GM12878 (cell line): ENCODE measurements around the gene PALD1. TPM values are rescaled to one million over a fixed set of nuclear protein-coding genes. Genes with fewer than 3 reads are reported as not detected.

Source experiments
- ATAC-seq: fragments of 200-7000 bp; cut with Tn5 transposase; 3 replicates; pipeline ENCODE4 v1.9.1; 2020; ENCODE audit warnings: mild to moderate bottlenecking, moderate library complexity
- BruUV-seq: library from RNA; stranded (reverse); fragments of 400-500 nt; replicated peaks from 2 replicates; lab custom pipeline; 2021; lab: Mats Ljungman, UMichigan
- CTCF ChIA-PET: fragments of 300-600 bp; sonication (Branson Sonifier 250); formaldehyde crosslinking; extraction: SDS; loops from one replicate; lab custom pipeline; 2021; ENCODE audit warnings: inconsistent platforms; lab: Yijun Ruan, JAX
- POLR2A ChIA-PET: fragments of 350-600 bp; formaldehyde crosslinking; extraction: SDS; loops from one replicate; lab custom pipeline; 2021; ENCODE audit warnings: inconsistent platforms; lab: Charles Lee
- RAD21 ChIA-PET: fragments of 300-600 bp; sonication (Branson Sonifier 250); formaldehyde crosslinking; loops from one replicate; lab custom pipeline; 2023; ENCODE audit warnings: antibody characterized with exemption; ENCODE audit not compliant: unreplicated experiment; lab: Charles Lee
- SMC1A ChIA-PET: fragments of 300-600 bp; sonication (Branson Sonifier 250); formaldehyde crosslinking; loops from one replicate; lab custom pipeline; 2023; ENCODE audit not compliant: unreplicated experiment, uncharacterized antibody; lab: Charles Lee
- DNase-seq: peaks from one replicate; pipeline ENCODE4 v3.0.0-alpha.2; 2011; ENCODE audit warnings: low read depth, low spot score
- FAIRE-seq: peaks from 3 replicates; lab custom pipeline; 2011; peaks lifted over from hg19 to GRCh38; lab: Jason Lieb, UNC
- H2AFZ ChIP-seq: 2 replicates; pipeline ENCODE4 v1.6.0; 2011; ENCODE audit warnings: low read depth, low read length, control low read depth; ENCODE audit not compliant: control insufficient read depth
- H3K27ac ChIP-seq: 2 replicates; pipeline ENCODE4 v1.5.1; 2011; ENCODE audit warnings: control low read depth; ENCODE audit not compliant: control insufficient read depth, insufficient read depth
- H3K27me3 ChIP-seq, 2 experiments: replicated peaks in 1 of 2; 2 replicates each; pipeline versions ENCODE4 v1.6.0 to v1.6.1; 2011; ENCODE audit warnings: low read length in 1 of 2; ENCODE audit not compliant: control insufficient read depth in 2 of 2, insufficient read depth in 2 of 2
- H3K36me3 ChIP-seq, 2 experiments: 2 replicates each; pipeline ENCODE4 v1.5.1; 2011; ENCODE audit warnings: low read length in 1 of 2; ENCODE audit not compliant: control insufficient read depth in 2 of 2, insufficient read depth in 2 of 2
- H3K4me1 ChIP-seq: 2 replicates; pipeline ENCODE4 v1.6.1; 2011; ENCODE audit warnings: mild to moderate bottlenecking, low read length, moderate library complexity, mixed read lengths; ENCODE audit not compliant: control insufficient read depth, insufficient read depth
- H3K4me2 ChIP-seq: 2 replicates; pipeline ENCODE4 v1.6.0; 2011; ENCODE audit warnings: control low read depth; ENCODE audit not compliant: control insufficient read depth, insufficient read depth
- H3K4me3 ChIP-seq: fragments of 200-600 bp; sonication (generic); 2 replicates; pipeline ENCODE4 v1.5.1; 2016
- H3K79me2 ChIP-seq: 2 replicates; pipeline ENCODE4 v1.6.0; 2011; ENCODE audit warnings: low read length; ENCODE audit not compliant: control insufficient read depth, insufficient read depth
- H3K9ac ChIP-seq: 2 replicates; pipeline ENCODE4 v1.8.0; 2011; ENCODE audit warnings: low read length, control low read depth, mixed read lengths; ENCODE audit not compliant: control insufficient read depth, insufficient read depth
- H3K9me3 ChIP-seq: replicated peaks from 3 replicates; pipeline ENCODE4 v1.5.1; 2011; ENCODE audit warnings: mild to moderate bottlenecking, low read length; ENCODE audit not compliant: control insufficient read depth, insufficient read depth
- H4K20me1 ChIP-seq: 2 replicates; pipeline ENCODE4 v1.6.0; 2011; ENCODE audit not compliant: control insufficient read depth, insufficient read depth
- CHD4 ChIP-seq: fragments of 200-600 bp; sonication (generic); IDR thresholded peaks from 2 replicates; pipeline ENCODE4 v1.6.1; 2016; ENCODE audit warnings: mild to moderate bottlenecking
- E4F1 ChIP-seq: fragments of 450-650 bp; IDR thresholded peaks from 2 replicates; pipeline ENCODE4 v1.6.1; 2018; ENCODE audit warnings: borderline replicate concordance, mild to moderate bottlenecking; ENCODE audit not compliant: partially characterized antibody
- IRF3 ChIP-seq: fragments of 450-650 bp; IDR thresholded peaks from 2 replicates; pipeline ENCODE4 v1.6.1; 2014; ENCODE audit warnings: mild to moderate bottlenecking
- MEF2B ChIP-seq: fragments of 450-650 bp; IDR thresholded peaks from 2 replicates; pipeline ENCODE4 v1.6.1; 2018; ENCODE audit warnings: mild to moderate bottlenecking, moderate library complexity; ENCODE audit not compliant: partially characterized antibody, poor library complexity, severe bottlenecking
- NR2F1 ChIP-seq: fragments of 450-650 bp; conservative IDR thresholded peaks from 2 replicates; pipeline ENCODE4 v1.6.1; 2017; ENCODE audit warnings: mild to moderate bottlenecking
- POLR2AphosphoS2 ChIP-seq: IDR thresholded peaks from 2 replicates; pipeline ENCODE4 v1.6.1; 2011; ENCODE audit warnings: low read depth, mild to moderate bottlenecking, low read length, improper control_type of control experiment, moderate library complexity
- PRDM15 ChIP-seq: fragments of 450-650 bp; formaldehyde crosslinking; IDR thresholded peaks from 2 replicates; pipeline ENCODE4 v1.4.0; 2020; ENCODE audit warnings: mild to moderate bottlenecking, moderate library complexity
- SKIL ChIP-seq: fragments of 450-650 bp; IDR thresholded peaks from 2 replicates; pipeline ENCODE4 v1.6.1; 2017; ENCODE audit warnings: mild to moderate bottlenecking, low read depth, inconsistent platforms; ENCODE audit not compliant: poor library complexity, severe bottlenecking
- STAT1 ChIP-seq: fragments of 450-650 bp; conservative IDR thresholded peaks from 2 replicates; pipeline ENCODE4 v1.6.1; 2014; ENCODE audit warnings: antibody characterized with exemption, mild to moderate bottlenecking
- USF2 ChIP-seq: IDR thresholded peaks from 2 replicates; pipeline ENCODE4 v1.6.1; 2011; ENCODE audit warnings: low read depth, low read length, improper control_type of control experiment, borderline replicate concordance
- ZZZ3 ChIP-seq: IDR thresholded peaks from 2 replicates; pipeline ENCODE4 v1.6.1; 2011; ENCODE audit warnings: low read depth; ENCODE audit not compliant: control insufficient read depth, insufficient read length
- WGBS: methylation state at CpG from one replicate; pipeline ENCODE4 v1.1.6; 2016; ENCODE audit warnings: low lambda C conversion rate; ENCODE audit not compliant: insufficient replicate concordance, insufficient coverage; ENCODE audit errors: missing lambda C conversion rate; 5-methylcytosine and 5-hydroxymethylcytosine counted together
- in situ Hi-C: fragments of 300-500 bp; cut with MboI; formaldehyde crosslinking; loops from 9 replicates; pipeline ENCODE4 v1.14.3; 2018; ENCODE audit warnings: mixed read lengths
- intact Hi-C: fragments of 100-400 bp; cut with micrococcal nuclease; formaldehyde crosslinking; loops from one replicate; pipeline ENCODE4 v1.14.2; 2022; ENCODE audit not compliant: unreplicated experiment
- polyA plus RNA-seq, 11 experiments: library from polyadenylated mRNA; depleted of rRNA in 4 of 11; unstranded in 6 of 11; stranded (reverse) in 5 of 11; fragments of >200 nt; fragmentation: Nextera tagmentation in 4 of 11; fragmentation: Illumina TruSeq in 1 of 11; extraction: Ambion mirVana in 4 of 11; extraction: Trizol in 1 of 11; gene quantifications; 1 replicate in 1 of 11; 2 replicates in 10 of 11; pipeline versions ENCODE4 v1.2.1 to v1.2.3, GENCODE V29; 2011 to 2016; ENCODE audit warnings: inconsistent platforms in 2 of 11, missing spikeins in 2 of 11, low read depth in 1 of 11
- total RNA-seq, 4 experiments: library from RNA; depleted of rRNA in 3 of 4; stranded (reverse); fragments of >200 nt in 3 of 4; fragmentation: Illumina TruSeq in 1 of 4; extraction: Trizol in 1 of 4; gene quantifications; 2 replicates each; pipeline versions ENCODE4 v1.2.1 to v1.2.3, GENCODE V29; 2013 to 2021

PALD1 gene
- total and polyA plus RNA-seq, 10 of the 15 experiments (the other 5 are each of a cell fraction or from before 2014, with no cell fraction given): 0.43 to 20.9 (median 9.0) TPM

GRCh38 chr10:70592186-70592735, 113.7 kb downstream of the PALD1 start:
- H3K9me3 ChIP-seq: no peaks in the 10 kb centered on the region
- WGBS: 0% methylated on average over 2 of the region's 2 CpGs
- H3K27me3 ChIP-seq: no peaks in the 10 kb centered on the region
- H3K36me3 ChIP-seq: no peaks in the 10 kb centered on the region
- no peak overlapping the region for H3K4me2 ChIP-seq
- H3K9ac ChIP-seq: no peak overlapping the region
- FAIRE-seq: no peak
- BruUV-seq: no TSS peak
- no peak overlapping the region for H3K4me3 ChIP-seq
- ChIA-PET SMC1A (interaction anchor here (1.2 to 1.8 kb wide), 3 partner anchors 8 to 15 kb away, joined by 4 to 14 read pairs (median 4); no protein-coding TSS in a partner anchor), POLR2A (no interaction called here), RAD21 (interaction anchor here (0.6 kb wide), 1 partner anchor 136 kb away, joined by 3 read pairs; no protein-coding TSS in a partner anchor), CTCF (interaction anchor here (1.1 kb wide), 1 partner anchor 16 kb away, joined by 3 read pairs; no protein-coding TSS in a partner anchor)
- intact Hi-C loops: no loop called here
- DNase-seq: no peak
- no peak for ATAC-seq
- no peak overlapping the region for H2AFZ ChIP-seq
- no peak overlapping the region for H3K27ac ChIP-seq
- H3K79me2 ChIP-seq: no peaks in the 10 kb centered on the region
- H4K20me1 ChIP-seq: no peaks in the 10 kb centered on the region
- peaks cover 23% of the 10 kb centered on the region for H3K4me1 ChIP-seq
- in situ Hi-C loops: no loop called here
- no peak for TF ChIP-seq SKIL
- TF ChIP-seq CHD4: no peak
- no peak for TF ChIP-seq NR2F1
- TF ChIP-seq USF2: no peak
- TF ChIP-seq ZZZ3: no peak
- TF ChIP-seq E4F1: no peak
- no peak for TF ChIP-seq IRF3
- TF ChIP-seq MEF2B: no peak
- TF ChIP-seq PRDM15 (CRISPR knock-in tag): no peak
- no peak for TF ChIP-seq POLR2AphosphoS2
- no peak for TF ChIP-seq STAT1
